ENCODE measurements around the gene ELOVL6.
"Not testable (repeated sequence)": the region's sequence is repeated elsewhere in the genome, so short reads cannot be mapped to it uniquely, and the experiment has no call there.

The ELOVL6 gene

DNA sequence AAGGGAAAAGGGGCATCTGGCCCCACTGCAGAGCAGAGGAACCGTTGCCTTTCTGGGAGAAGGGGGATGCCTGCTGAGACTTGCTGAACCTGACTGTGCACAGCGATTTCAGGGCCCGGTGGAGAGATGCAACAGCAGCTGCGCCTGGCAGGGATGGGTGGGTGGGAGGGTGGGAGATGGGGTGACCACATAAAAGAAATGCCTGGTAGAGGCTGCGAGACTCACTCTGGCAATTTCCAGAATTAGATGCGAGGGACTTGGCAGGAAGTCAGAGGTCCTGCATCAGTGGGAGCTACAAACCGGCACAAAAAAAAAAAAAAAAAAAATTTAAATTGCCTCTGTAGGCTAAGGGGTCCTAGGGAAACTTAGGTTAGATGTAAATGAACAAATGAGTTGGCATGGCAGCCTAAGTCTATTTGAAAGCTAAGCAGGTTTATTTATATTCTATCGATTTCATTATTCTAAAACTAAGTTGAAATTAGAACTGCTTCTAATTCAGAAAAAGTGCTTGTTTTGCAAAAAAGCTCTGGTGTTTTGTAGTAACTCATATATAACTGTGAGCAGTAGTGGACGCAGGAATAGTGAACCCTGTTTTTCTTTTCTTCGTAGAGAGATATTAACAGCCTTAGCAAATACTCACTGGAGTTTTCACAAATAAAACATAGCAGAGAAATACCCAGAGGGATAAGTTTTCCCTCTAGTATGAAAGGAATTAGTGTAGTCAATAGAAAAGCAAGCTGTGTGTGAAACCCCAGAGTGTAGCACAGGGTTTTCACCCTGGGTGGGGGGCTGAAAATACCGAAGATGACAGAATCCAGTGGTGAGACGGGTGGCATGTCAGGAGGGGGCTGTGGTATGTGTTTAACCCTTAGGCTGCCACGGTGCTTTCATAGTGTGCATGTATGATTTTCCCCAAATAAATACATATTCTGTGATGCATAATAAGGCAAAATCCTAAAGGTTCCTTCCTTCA, 155.6 kb downstream of the ELOVL6 start:
- DNase-seq (ENCODE audit: low spot score) = no peak
- ChIA-PET POLR2A (ENCODE audit: low non-redundant PET) (no interaction called here), CTCF (interaction anchor here (1.0 kb wide), 1 partner anchor 468 kb away, joined by 4 read pairs; no protein-coding TSS in a partner anchor)
- H3K27ac ChIP-seq = no peak overlapping the region
- TF ChIP-seq, protein P1, sequence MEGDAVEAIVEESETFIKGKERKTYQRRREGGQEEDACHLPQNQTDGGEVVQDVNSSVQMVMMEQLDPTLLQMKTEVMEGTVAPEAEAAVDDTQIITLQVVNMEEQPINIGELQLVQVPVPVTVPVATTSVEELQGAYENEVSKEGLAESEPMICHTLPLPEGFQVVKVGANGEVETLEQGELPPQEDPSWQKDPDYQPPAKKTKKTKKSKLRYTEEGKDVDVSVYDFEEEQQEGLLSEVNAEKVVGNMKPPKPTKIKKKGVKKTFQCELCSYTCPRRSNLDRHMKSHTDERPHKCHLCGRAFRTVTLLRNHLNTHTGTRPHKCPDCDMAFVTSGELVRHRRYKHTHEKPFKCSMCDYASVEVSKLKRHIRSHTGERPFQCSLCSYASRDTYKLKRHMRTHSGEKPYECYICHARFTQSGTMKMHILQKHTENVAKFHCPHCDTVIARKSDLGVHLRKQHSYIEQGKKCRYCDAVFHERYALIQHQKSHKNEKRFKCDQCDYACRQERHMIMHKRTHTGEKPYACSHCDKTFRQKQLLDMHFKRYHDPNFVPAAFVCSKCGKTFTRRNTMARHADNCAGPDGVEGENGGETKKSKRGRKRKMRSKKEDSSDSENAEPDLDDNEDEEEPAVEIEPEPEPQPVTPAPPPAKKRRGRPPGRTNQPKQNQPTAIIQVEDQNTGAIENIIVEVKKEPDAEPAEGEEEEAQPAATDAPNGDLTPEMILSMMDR (conservative IDR thresholded peaks at IDR 0.05; ENCODE audit: low read depth) = no peak

DNA sequence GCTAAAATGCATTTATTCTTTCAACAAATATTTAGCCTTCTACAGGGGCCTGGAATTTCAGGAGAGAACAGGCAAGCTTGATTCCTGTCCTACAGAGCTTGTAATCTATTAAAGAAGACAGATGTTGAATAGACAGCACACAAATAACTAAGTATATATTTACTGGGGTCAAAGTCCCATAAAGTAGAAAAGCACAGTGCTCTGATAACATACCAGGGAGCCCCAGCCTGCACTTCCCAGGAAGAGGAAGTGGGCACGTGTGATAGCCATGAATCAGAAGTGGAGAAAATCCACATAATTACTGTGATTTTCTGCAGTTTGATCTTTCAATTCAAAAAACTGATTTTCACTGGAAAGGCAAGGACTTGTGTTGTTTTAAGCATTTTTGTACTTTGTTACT, 156.7 kb downstream of the ELOVL6 start:
- TF ChIP-seq, protein P1 (conservative IDR thresholded peaks at IDR 0.05; ENCODE audit: low read depth) = no peak
- ChIA-PET POLR2A (ENCODE audit: low non-redundant PET) (no interaction called here), CTCF (no interaction called here)
- DNase-seq (ENCODE audit: low spot score) = no peak
- no peak overlapping the region for H3K27ac ChIP-seq

DNA sequence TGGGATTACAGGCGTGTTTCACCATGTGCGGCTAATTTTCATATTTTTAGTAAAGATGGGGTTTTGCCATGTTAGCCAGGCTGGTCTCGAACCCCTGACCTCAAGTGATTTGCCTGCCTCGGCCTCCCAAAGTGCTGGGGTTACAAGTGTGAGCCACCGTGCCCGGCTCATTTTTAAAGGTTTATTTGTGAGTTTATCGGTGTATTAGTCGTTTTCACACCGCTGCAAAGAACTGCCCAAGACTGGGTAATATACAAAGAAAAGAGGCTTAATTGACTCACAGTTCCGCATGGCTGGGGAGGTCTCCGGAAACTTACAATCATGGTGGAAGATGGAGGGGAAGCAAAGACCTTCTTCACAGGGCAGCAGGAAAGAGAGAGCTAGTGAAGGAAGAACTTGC, 159.3 kb downstream of the ELOVL6 start:
- POLR2A ChIA-PET (ENCODE audit: low non-redundant PET); CTCF ChIA-PET; H3K27ac ChIP-seq; DNase-seq (ENCODE audit: low spot score): not testable (repeated sequence)

DNA sequence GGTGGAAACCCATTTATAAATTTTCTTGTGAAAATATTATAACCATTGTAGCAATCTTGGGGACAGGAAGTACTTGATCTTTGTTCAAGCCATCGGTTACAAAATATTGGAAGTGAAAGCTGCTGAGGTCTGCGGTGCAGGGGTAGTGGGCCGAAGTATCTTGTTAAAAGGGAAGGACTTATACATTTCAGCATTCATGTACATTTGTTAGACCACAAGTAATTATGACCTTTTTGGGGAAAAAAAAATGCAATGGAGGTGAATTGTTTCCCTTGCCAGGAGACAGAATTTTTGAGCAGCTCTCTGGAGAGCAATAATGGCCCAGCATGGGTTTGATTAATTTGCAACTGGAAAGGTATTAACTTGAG, 164.4 kb downstream of the ELOVL6 start:
- ChIA-PET CTCF (interaction anchor here (0.8 kb wide), 1 partner anchor 21 kb away, joined by 3 read pairs; no protein-coding TSS in a partner anchor), POLR2A (ENCODE audit: low non-redundant PET) (no interaction called here)
- H3K27ac ChIP-seq = no peak overlapping the region
- DNase-seq (ENCODE audit: low spot score) = no peak
- TF ChIP-seq, protein P1 (conservative IDR thresholded peaks at IDR 0.05; ENCODE audit: low read depth) = no peak

DNA sequence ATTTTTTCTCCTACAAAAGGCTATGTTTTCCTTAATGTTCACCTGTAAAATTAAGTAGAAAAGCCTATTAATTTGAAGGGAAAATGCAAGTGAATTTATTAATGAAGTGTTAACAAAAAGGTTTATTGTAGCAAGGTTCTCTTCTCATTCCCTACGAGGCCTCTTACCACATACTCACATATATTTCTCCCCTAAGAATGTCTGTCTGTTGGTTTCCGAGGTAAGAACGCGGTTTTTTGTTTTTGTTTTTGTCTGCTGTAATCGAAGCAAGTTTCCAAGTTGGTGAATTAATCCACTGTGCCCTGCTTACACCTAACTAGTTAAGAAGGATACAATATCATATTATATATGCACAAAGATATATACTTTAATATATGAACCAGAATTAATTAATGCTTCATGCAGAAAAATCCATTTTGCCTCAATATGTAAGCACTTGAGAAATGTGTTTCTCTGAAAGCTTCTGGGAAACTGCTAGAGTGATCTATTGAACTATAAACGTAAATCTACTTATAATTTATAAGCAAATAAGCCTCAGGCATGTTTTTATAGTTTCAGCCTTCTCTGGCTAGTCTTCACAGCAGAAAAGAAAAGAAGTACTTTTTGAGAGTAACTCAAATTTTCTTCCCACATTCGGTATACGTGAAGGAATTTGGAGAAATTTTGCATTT, 164.9 kb downstream of the ELOVL6 start:
- H3K27ac ChIP-seq = no peak overlapping the region
- TF ChIP-seq, protein P1 (conservative IDR thresholded peaks at IDR 0.05; ENCODE audit: low read depth) = no peak
- POLR2A ChIA-PET (ENCODE audit: low non-redundant PET) = no interaction called here
- CTCF ChIA-PET = no interaction called here
- DNase-seq (ENCODE audit: low spot score) = no peak

DNA sequence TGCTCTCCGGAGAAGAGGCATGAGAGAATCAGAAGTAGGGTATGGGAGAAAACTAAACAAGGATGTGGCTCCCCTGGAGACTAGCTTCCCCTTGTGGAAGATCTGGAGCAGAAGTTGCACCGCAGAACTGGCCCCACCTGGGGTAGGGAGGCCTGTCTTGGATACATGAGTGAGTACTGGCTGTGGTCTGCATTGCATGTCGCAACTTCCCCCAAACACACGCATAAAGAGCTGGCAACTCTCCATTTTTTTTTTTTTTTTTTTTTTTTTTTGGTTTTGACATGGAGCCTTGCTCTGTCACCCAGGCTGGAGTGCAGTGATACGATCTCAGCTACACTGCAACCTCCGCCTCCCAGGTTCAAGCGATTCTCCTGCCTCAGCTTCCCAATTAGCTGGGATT, 165.8 kb downstream of the ELOVL6 start:
- ChIA-PET POLR2A (ENCODE audit: low non-redundant PET) (no interaction called here), CTCF (no interaction called here)
- no peak for DNase-seq (ENCODE audit: low spot score)
- H3K27ac ChIP-seq = no peak overlapping the region
- TF ChIP-seq, protein P1 (conservative IDR thresholded peaks at IDR 0.05; ENCODE audit: low read depth) = no peak

DNA sequence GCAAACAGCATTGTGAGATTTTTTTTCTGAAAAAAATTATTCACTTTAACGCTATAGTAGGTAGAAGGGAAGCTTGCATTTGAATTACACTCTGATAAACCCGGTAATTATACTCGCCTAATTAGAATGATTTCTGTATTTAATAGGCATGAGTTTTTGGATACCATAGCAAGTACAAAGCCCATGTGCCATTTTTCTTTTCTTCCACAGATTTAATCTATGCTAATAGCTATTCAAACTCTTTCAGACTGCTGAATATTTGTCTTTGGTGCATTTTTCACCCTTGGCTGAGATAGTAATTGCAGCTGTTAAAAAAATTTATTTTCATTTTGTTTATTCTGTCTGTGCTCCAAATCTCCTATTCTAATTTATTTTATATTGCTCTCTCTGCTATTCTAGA, 172.7 kb downstream of the ELOVL6 start:
- ChIA-PET POLR2A (ENCODE audit: low non-redundant PET) (no interaction called here), CTCF (no interaction called here)
- no peak for DNase-seq (ENCODE audit: low spot score)
- no peak overlapping the region for H3K27ac ChIP-seq
- TF ChIP-seq, protein P1 (conservative IDR thresholded peaks at IDR 0.05; ENCODE audit: low read depth) = no peak

Data from RWPE1 (cell line).